Measurements from ENCODE around the gene ZSWIM2. TPM values are rescaled to one million over a fixed set of nuclear protein-coding genes. Genes with fewer than 3 reads are reported as not detected.
A peak's percentile ranks its signal among the peaks of the same experiment; 100 is the strongest.

ZSWIM2 gene
- total RNA-seq, 4 donors from 2014 or later, result not detected

- TF ChIP-seq POLR2A (IDR thresholded peaks at IDR 0.05), result no peak
- TF ChIP-seq, protein P1, sequence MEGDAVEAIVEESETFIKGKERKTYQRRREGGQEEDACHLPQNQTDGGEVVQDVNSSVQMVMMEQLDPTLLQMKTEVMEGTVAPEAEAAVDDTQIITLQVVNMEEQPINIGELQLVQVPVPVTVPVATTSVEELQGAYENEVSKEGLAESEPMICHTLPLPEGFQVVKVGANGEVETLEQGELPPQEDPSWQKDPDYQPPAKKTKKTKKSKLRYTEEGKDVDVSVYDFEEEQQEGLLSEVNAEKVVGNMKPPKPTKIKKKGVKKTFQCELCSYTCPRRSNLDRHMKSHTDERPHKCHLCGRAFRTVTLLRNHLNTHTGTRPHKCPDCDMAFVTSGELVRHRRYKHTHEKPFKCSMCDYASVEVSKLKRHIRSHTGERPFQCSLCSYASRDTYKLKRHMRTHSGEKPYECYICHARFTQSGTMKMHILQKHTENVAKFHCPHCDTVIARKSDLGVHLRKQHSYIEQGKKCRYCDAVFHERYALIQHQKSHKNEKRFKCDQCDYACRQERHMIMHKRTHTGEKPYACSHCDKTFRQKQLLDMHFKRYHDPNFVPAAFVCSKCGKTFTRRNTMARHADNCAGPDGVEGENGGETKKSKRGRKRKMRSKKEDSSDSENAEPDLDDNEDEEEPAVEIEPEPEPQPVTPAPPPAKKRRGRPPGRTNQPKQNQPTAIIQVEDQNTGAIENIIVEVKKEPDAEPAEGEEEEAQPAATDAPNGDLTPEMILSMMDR (IDR thresholded peaks at IDR 0.05), result no peak
- Histone ChIP-seq H3K27me3 (no peaks in the 10 kb centered on the region), H3K9me3 (no peaks in the 10 kb centered on the region), H3K4me3 (no peak overlapping the region), H3K36me3 (no peaks in the 10 kb centered on the region), H3K27ac (no peak overlapping the region), H3K4me1 (no peaks in the 10 kb centered on the region)
- WGBS, 2 donors, result 56 to 63% methylated on average over 2 of the region's 2 CpGs
- no peak for DNase-seq
- intact Hi-C loops (cut with DNase I), result no loop called here
Observed at GRCh38 chr2:186871881-186872280, 22.9 kb upstream of the ZSWIM2 start.

GRCh38 chr2:186868344-186868743, 19.4 kb upstream of the ZSWIM2 start:
- Histone ChIP-seq H3K27ac (no peak overlapping the region), H3K4me3 (no peak overlapping the region), H3K27me3 (no peaks in the 10 kb centered on the region), H3K4me1 (no peaks in the 10 kb centered on the region), H3K9me3 (no peaks in the 10 kb centered on the region), H3K36me3 (no peaks in the 10 kb centered on the region)
- no peak for DNase-seq
- intact Hi-C loops (cut with DNase I), result loop anchor here (10.0 kb wide), 1 partner anchor 586 kb away; no protein-coding TSS in a partner anchor
- TF ChIP-seq POLR2A (IDR thresholded peaks at IDR 0.05), result no peak
- TF ChIP-seq, protein P1 (IDR thresholded peaks at IDR 0.05), result no peak
- 33 to 46% methylated on average over 1 of the region's 1 CpG for WGBS, 2 donors

GRCh38 chr2:186862869-186863709, 14.1 kb upstream of the ZSWIM2 start:
- no peak overlapping the region for H3K27ac ChIP-seq
- intact Hi-C loops (cut with DNase I), result loop anchor here (10.0 kb wide), 1 partner anchor 592 kb away; no protein-coding TSS in a partner anchor
- no peak overlapping the region for H3K4me3 ChIP-seq
- DNase-seq, result no peak
- H3K4me1 ChIP-seq, result no peaks in the 10 kb centered on the region
- no peaks in the 10 kb centered on the region for H3K9me3 ChIP-seq
- H3K27me3 ChIP-seq, result peaks cover 0 to 2% (median 0%) of the 10 kb centered on the region in 4 donors
- WGBS, 2 donors, result 2% methylated on average over 2 of the region's 2 CpGs
- H3K36me3 ChIP-seq, result no peaks in the 10 kb centered on the region
- TF ChIP-seq, protein P1 (IDR thresholded peaks at IDR 0.05), result peak in 5 of 6 experiments; percentile 54 to 75 (median 61)
- TF ChIP-seq POLR2A (IDR thresholded peaks at IDR 0.05), result no peak

DNA sequence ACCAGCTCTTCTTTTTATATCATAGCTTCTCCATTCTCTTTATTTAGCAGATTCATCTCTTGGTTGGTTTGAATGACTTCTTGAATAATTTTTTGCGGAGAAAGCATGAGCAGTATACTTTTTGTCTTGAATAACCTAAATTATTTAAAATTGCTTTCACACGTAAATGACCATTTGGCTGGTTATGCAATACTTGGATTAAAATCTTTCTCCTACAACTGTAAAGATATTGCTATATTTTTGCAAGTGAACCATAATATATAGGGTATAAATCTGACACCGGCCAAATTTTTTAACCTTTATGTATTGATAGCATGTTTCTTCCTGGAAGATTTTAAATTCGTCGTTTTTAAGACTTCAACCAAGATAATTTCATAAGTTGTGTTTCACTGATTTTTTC, 6.2 kb upstream of the ZSWIM2 start:
- Histone ChIP-seq H3K9me3 (no peaks in the 10 kb centered on the region), H3K4me3 (no peak overlapping the region), H3K27ac (no peak overlapping the region), H3K27me3 (no peaks in the 10 kb centered on the region), H3K36me3 (no peaks in the 10 kb centered on the region), H3K4me1 (no peaks in the 10 kb centered on the region)
- WGBS, 2 donors, result 81 to 91% methylated on average over 5 of the region's 5 CpGs
- TF ChIP-seq, protein P1 (IDR thresholded peaks at IDR 0.05), result no peak
- TF ChIP-seq POLR2A (IDR thresholded peaks at IDR 0.05), result no peak
- DNase-seq, result no peak
- intact Hi-C loops (cut with DNase I), result no loop called here

GRCh38 chr2:186853951-186854350, 5.0 kb upstream of the ZSWIM2 start:
- intact Hi-C loops (cut with DNase I), result no loop called here
- Histone ChIP-seq H3K4me1 (peaks cover 2 to 6% (median 5%) of the 10 kb centered on the region in 3 donors), H3K4me3 (no peak overlapping the region), H3K27me3 (no peaks in the 10 kb centered on the region), H3K9me3 (no peaks in the 10 kb centered on the region), H3K27ac (no peak overlapping the region), H3K36me3 (no peaks in the 10 kb centered on the region)
- no peak for DNase-seq
- TF ChIP-seq POLR2A (IDR thresholded peaks at IDR 0.05), result no peak
- TF ChIP-seq, protein P1 (IDR thresholded peaks at IDR 0.05), result no peak
